ENCODE measurements around the gene UBE2J1. TPM values are rescaled to one million over a fixed set of nuclear protein-coding genes. Genes with fewer than 3 reads are reported as not detected.

UBE2J1 gene
- total and polyA plus RNA-seq, 9 of the 15 experiments (the other 6 are each of a cell fraction or from before 2014, with no cell fraction given): 11.6 to 32.6 (median 22.0) TPM

- no peak for TF ChIP-seq CREB5 (CRISPR knock-in tag; IDR thresholded peaks at IDR 0.05)
- TF ChIP-seq ZNF717 (CRISPR knock-in tag; IDR thresholded peaks at IDR 0.05): no peak
- TF ChIP-seq L3MBTL2 (IDR thresholded peaks at IDR 0.05): no peak
These were observed 4.2 kb upstream of the UBE2J1 start (continued) for GRCh38 chr6:89356642-89357170.

- no peak overlapping the region for H3K4me2 ChIP-seq (ENCODE audit: insufficient read depth, low read length)
- DNase-seq (ENCODE audit: extremely low read depth in 1 of 4, low spot score in 3 of 4): no peak
- intact Hi-C loops (cut with micrococcal nuclease) (no loop called here), in situ Hi-C loops (cut with MboI) (no loop called here)
- H3K79me2 ChIP-seq (ENCODE audit: control insufficient read depth, insufficient read depth, low read length): peaks cover 24% of the 10 kb centered on the region
- H3K9ac ChIP-seq (ENCODE audit: insufficient read depth in 1 of 2, low read depth in 2 of 2, low read length in 2 of 2): no peak overlapping the region
- no peaks in the 10 kb centered on the region for H3K9me3 ChIP-seq (replicated peaks; ENCODE audit: control insufficient read depth, insufficient read depth, low read depth, low read length)
- H3K36me3 ChIP-seq (ENCODE audit: control insufficient read depth, insufficient read depth, low read length): no peaks in the 10 kb centered on the region
- BruUV-seq (replicated peaks): no TSS peak
- H3K4me1 ChIP-seq (replicated peaks in 1 of 2; ENCODE audit: control insufficient read depth in 2 of 2, insufficient read depth in 2 of 2, low read length in 2 of 2): peaks cover 5 to 19% of the 10 kb centered on the region in 2 experiments; a peak in 3 of 5 replicates
- H3K4me3 ChIP-seq: no peak overlapping the region
- no peaks in the 10 kb centered on the region for H3K9me1 ChIP-seq (ENCODE audit: control insufficient read depth, insufficient read depth, low read length)
- H2AFZ ChIP-seq (ENCODE audit: low read depth, low read length): no peak overlapping the region
- H4K20me1 ChIP-seq (replicated peaks; ENCODE audit: control insufficient read depth, insufficient read depth, low read length): no peaks in the 10 kb centered on the region
- POLR2A ChIA-PET: interaction anchor here (1.3 kb wide), 1 partner anchor 17 kb away, joined by 4 read pairs; no protein-coding TSS in a partner anchor
- H3K27me3 ChIP-seq (ENCODE audit: control insufficient read depth in 2 of 2, insufficient read depth in 2 of 2, low read length in 2 of 2): no peaks in the 10 kb centered on the region
- no peak overlapping the region for H3K27ac ChIP-seq (ENCODE audit: extremely low read depth, low read depth, low read length)
- peak; percentile 50; the same call in 1 of the 2 replicates for TF ChIP-seq BCOR (IDR thresholded peaks at IDR 0.05)
- TF ChIP-seq MTA3 (IDR thresholded peaks at IDR 0.05; ENCODE audit: borderline replicate concordance): no peak
- peak; percentile 68; the same call in 1 of the 2 replicates for TF ChIP-seq ADNP (tag; IDR thresholded peaks at IDR 0.05)
- peak; percentile 70 for TF ChIP-seq RBM25 (IDR thresholded peaks at IDR 0.05; ENCODE audit: low read depth, low read length, severe bottlenecking)
- no peak for TF ChIP-seq TBP (optimal IDR thresholded peaks at IDR 0.05; ENCODE audit: low read depth, low read length)
- TF ChIP-seq POLR2AphosphoS2 (IDR thresholded peaks at IDR 0.05; ENCODE audit: low read length): no peak
- no peak for TF ChIP-seq ID3 (CRISPR knock-in tag; IDR thresholded peaks at IDR 0.05)
- TF ChIP-seq ID3 (tag; IDR thresholded peaks at IDR 0.05): no peak
- TF ChIP-seq ZNF518B (CRISPR knock-in tag; IDR thresholded peaks at IDR 0.05): no peak
- 26% methylated on average over 2 of the region's 2 CpGs for WGBS (ENCODE audit: insufficient coverage, low coverage, missing lambda C conversion rate)
- no peak for ATAC-seq
- CTCF ChIA-PET (ENCODE audit: low intra/inter-chr PET ratio): no interaction called here
- FAIRE-seq: no peak
These were observed 3.1 kb upstream of the UBE2J1 start for GRCh38 chr6:89355511-89356194.
